MM.1S (cell line): ENCODE measurements around the gene COL21A1.

ENCODE experiments used
- CTCF ChIP-seq: fragments of 300-600 bp; sonication (generic); IDR thresholded peaks from 2 replicates; pipeline ENCODE4 v1.5.1; 2016; ENCODE audit warnings: antibody characterized with exemption, low read length, mixed read lengths
- EZH2 ChIP-seq: fragments of 300-600 bp; sonication (generic); optimal IDR thresholded peaks from 2 replicates; pipeline ENCODE3; 2017; ENCODE audit warnings: low read depth, mild to moderate bottlenecking, antibody characterized with exemption, low read length, mixed read lengths
- EZH2phosphoT487 ChIP-seq: fragments of 300-600 bp; sonication (generic); IDR thresholded peaks from 2 replicates; pipeline ENCODE4 v1.6.1; 2018; ENCODE audit warnings: antibody characterized with exemption, low read length

DNA sequence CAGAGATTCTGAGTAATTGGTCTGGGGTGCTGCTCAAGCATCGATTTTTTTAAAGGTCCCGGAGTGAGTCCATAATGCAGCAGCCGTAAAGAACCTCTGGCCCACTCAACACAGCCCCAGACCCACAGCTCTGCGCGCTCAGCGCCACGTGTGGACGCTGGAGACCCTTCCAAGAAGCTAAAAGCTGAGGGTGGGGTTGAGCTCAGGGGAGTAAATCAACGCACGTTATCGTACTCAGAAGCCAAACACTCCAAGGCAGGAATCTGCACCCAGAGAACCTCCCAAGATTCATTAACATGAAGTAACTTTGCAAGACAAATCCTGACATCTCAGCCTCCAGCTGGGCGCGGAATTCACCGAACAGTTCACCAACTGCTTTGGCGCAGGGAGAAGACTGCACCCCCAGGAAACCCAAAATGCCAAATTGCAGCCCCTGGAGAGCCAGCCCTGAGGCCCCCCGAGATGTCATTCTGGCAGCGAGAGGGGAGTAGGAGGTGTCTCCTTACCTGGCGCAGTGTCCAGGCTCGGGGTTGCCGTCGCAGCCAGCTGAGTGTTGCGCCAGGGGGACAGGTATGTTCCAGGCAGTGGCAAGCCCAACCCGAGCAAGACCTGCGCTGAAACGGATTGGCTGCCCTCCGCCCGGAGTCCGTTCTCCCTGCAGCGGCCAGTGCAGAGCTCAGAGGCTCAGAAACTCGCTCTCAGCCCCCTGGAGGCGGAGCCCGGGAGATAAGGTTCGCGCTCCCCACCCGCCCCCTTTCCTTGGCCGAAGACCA, at the start of gene COL21A1:
- TF ChIP-seq CTCF (no peak), EZH2 (no peak), EZH2phosphoT487 (no peak)
